ENCODE data around the gene ITGAL. TPM values are rescaled to one million over a fixed set of nuclear protein-coding genes. Genes with fewer than 3 reads are reported as not detected.
A peak's percentile ranks its signal among the peaks of the same experiment; 100 is the strongest.

The ITGAL gene
- total and polyA plus RNA-seq, 2 of the 13 experiments (the other 11 are each of a cell fraction or from before 2014, with no cell fraction given): 0.86 to 1.2 TPM

GRCh38 chr16:30458561-30459394 lies 13.8 kb upstream of the ITGAL start (continued):
- TF ChIP-seq KMT2A (CRISPR knock-in tag; IDR thresholded peaks at IDR 0.05) (0 out of 2 replicates have a peak, but pooled peaks have one; percentile 36), ZNF709 (CRISPR knock-in tag; IDR thresholded peaks at IDR 0.05) (peak; percentile 83; the same call in 1 of the 2 replicates), CTCF (CRISPR knock-in tag; IDR thresholded peaks at IDR 0.05) (peak; percentile 37), CHD4 (IDR thresholded peaks at IDR 0.05; ENCODE audit: borderline replicate concordance, low read length) (no peak; the same call in 1 of the 2 replicates), ZNF333 (CRISPR knock-in tag; IDR thresholded peaks at IDR 0.05; ENCODE audit: borderline replicate concordance) (peak; percentile 91; the same call in 1 of the 2 replicates), HOXA9 (CRISPR knock-in tag; IDR thresholded peaks at IDR 0.05; ENCODE audit: borderline replicate concordance) (no peak), ZMAT3 (CRISPR knock-in tag; conservative IDR thresholded peaks at IDR 0.05) (peak; percentile 63), ZNF639 (CRISPR knock-in tag; conservative IDR thresholded peaks at IDR 0.05) (0 out of 2 replicates have a peak, but pooled peaks have one; percentile 36), MIER2 (CRISPR knock-in tag; IDR thresholded peaks at IDR 0.05) (0 out of 2 replicates have a peak, but pooled peaks have one; percentile 17), PLRG1 (conservative IDR thresholded peaks at IDR 0.05) (no peak), ZNF496 (CRISPR knock-in tag; IDR thresholded peaks at IDR 0.05; ENCODE audit: insufficient replicate concordance) (no peak), UBTF (CRISPR knock-in tag; IDR thresholded peaks at IDR 0.05) (peak; percentile 96), ZNF616 (CRISPR knock-in tag; IDR thresholded peaks at IDR 0.05; ENCODE audit: low read depth) (0 out of 2 replicates have a peak, but pooled peaks have one; percentile 43), ZNF598 (CRISPR knock-in tag; IDR thresholded peaks at IDR 0.05; ENCODE audit: borderline replicate concordance) (0 out of 2 replicates have a peak, but pooled peaks have one; percentile 63), ZNF841 (CRISPR knock-in tag; IDR thresholded peaks at IDR 0.05; ENCODE audit: borderline replicate concordance) (no peak), CEBPZ (IDR thresholded peaks at IDR 0.05; ENCODE audit: low read length) (no peak), TSC22D2 (CRISPR knock-in tag; IDR thresholded peaks at IDR 0.05; ENCODE audit: borderline replicate concordance) (0 out of 2 replicates have a peak, but pooled peaks have one; percentile 23), EZH2 (conservative IDR thresholded peaks at IDR 0.05; ENCODE audit: low read depth, low read length) (no peak), ZNF792 (CRISPR knock-in tag; IDR thresholded peaks at IDR 0.05) (peak; percentile 49), BRD4 (CRISPR knock-in tag; IDR thresholded peaks at IDR 0.05) (peak; percentile 78; the same call in 1 of the 2 replicates), JUND (CRISPR knock-in tag; IDR thresholded peaks at IDR 0.05) (no peak)
